Ovary (tissue), 9 donors: ENCODE data around the gene RPL5. TPM values are rescaled to one million over a fixed set of nuclear protein-coding genes. Genes with fewer than 3 reads are reported as not detected.

ENCODE experiments used
- DNase-seq, 5 donors: peaks; one replicate each; pipeline ENCODE4 v3.0.0-alpha.2; 2019 to 2020
- H3K27ac ChIP-seq, 2 donors: fragments of 200-600 bp; one replicate each; pipeline versions ENCODE4 v1.5.1 to v1.8.0; 2019 to 2022
- H3K27me3 ChIP-seq: fragments of 200-600 bp; one replicate; pipeline ENCODE4 v1.8.0; 2022
- H3K36me3 ChIP-seq: fragments of 200-600 bp; sonication (generic); one replicate; pipeline ENCODE4 v1.5.1; 2019
- H3K4me1 ChIP-seq: one replicate; pipeline ENCODE4 v1.8.1; 2013; ENCODE audit warnings: mild to moderate bottlenecking, moderate library complexity; ENCODE audit not compliant: insufficient read depth
- H3K4me3 ChIP-seq: fragments of 200-600 bp; sonication (generic); one replicate; pipeline ENCODE4 v1.5.1; 2017
- H3K9me3 ChIP-seq, 2 donors: fragments of 200-600 bp in 1 of 2; sonication (generic) in 1 of 2; one replicate each; pipeline versions ENCODE4 v1.5.1 to v1.8.1; 2013 to 2019; ENCODE audit warnings: mild to moderate bottlenecking in 1 of 2, moderate library complexity in 1 of 2
- CTCF ChIP-seq, 3 donors: fragments of 450-650 bp in 2 of 3; fragments of 200-600 bp in 1 of 3; IDR thresholded peaks; one replicate each; pipeline versions ENCODE4 v1.5.1 to v1.8.0; 2016 to 2022; ENCODE audit warnings: antibody characterized with exemption in 3 of 3, mild to moderate bottlenecking in 1 of 3
- EP300 ChIP-seq: sonication (generic); formaldehyde crosslinking; IDR thresholded peaks from one replicate; pipeline ENCODE4 v1.6.1; 2017; ENCODE audit warnings: antibody characterized with exemption
- POLR2A ChIP-seq: fragments of 450-650 bp; IDR thresholded peaks from one replicate; pipeline ENCODE4 v1.6.1; 2017; ENCODE audit warnings: antibody characterized with exemption, mild to moderate bottlenecking, moderate library complexity
- WGBS, 3 donors: extraction: QIAGEN DNeasy Blood & Tissue Kit in 1 of 3; methylation state at CpG; one replicate each; pipeline versions ENCODE4 v1.1.5 to v1.1.7; 2013 to 2017; 5-methylcytosine and 5-hydroxymethylcytosine counted together
- intact Hi-C, 4 donors: fragments of 100-400 bp; cut with DNase I; formaldehyde crosslinking; loops; one replicate each; pipeline versions ENCODE4 v1.11.0 to v1.15.1; 2022 to 2023
- polyA plus RNA-seq, 2 donors: library from polyadenylated mRNA; stranded (reverse); fragments of 200-250 nt in 1 of 2; fragments of 350-450 nt in 1 of 2; fragmentation: Illumina TruSeq in 1 of 2; extraction: RNeasy Lipid Tissue Mini Kit (QIAGEN cat#74804) in 1 of 2; gene quantifications; one replicate each; pipeline ENCODE4 v1.2.3, GENCODE V29; 2013 to 2014
- total RNA-seq, 7 donors: library from RNA; depleted of rRNA in 2 of 7; stranded (reverse); fragments of >200 nt in 2 of 7; fragmentation: NEBNext Ultra II Directional in 3 of 7; extraction: Animal tissue kit (Norgen Biotek cat#: 25700) in 3 of 7; gene quantifications; one replicate each; pipeline versions ENCODE4 v1.1.0 to v1.2.4, GENCODE V29; 2016 to 2023
- donor health status: DM: no; HTN: no; CAD: no; lungs with moderate emphysema.
- donor health status: DM: no; HTN: no; CAD: no.
- donor health status: Bipolar disorder and iron deficiency.
- donor health status: DM: yes; HTN: yes; CAD: no.
- donor health status: DM: no; HTN: no; CAD: no.
- donor health status: DM: yes; HTN: yes; CAD: no.

The RPL5 gene
- total and polyA plus RNA-seq, 9 donors, result 1,987 to 4,964 (median 3,329) TPM

DNA sequence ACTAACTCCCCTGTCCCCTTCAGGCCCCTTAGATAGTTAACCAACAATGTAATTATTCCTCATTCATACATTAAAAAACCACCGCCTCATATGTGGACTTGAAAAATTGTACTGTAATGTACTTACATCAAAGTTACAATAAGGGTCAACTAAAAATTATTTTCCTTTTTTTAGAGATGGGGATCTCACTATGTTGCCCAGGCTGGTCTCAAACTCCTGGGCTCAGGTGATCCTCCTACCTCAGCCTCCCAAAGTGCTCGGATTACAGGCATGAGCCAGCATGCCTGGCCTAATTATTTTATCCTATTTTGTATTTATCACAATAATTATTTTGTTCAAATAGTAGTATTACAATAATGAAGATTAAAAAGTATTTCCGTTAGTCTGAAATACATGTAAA is 12.6 kb downstream of the RPL5 start:
- no peaks in the 10 kb centered on the region for H3K4me1 ChIP-seq
- 94 to 97% (median 96%) methylated on average over 3 of the region's 3 CpGs for WGBS, 3 donors
- no peaks in the 10 kb centered on the region for H3K27me3 ChIP-seq
- no peak overlapping the region for H3K27ac ChIP-seq
- no peak for DNase-seq
- no peak overlapping the region for H3K4me3 ChIP-seq
- H3K9me3 ChIP-seq, result no peaks in the 10 kb centered on the region
- TF ChIP-seq CTCF (IDR thresholded peaks at IDR 0.05) (no peak), POLR2A (no peak), EP300 (no peak)
- H3K36me3 ChIP-seq, result no peaks in the 10 kb centered on the region
- intact Hi-C loops, result no loop called here

GRCh38 chr1:92845908-92846307 is 14.1 kb downstream of the RPL5 start:
- no peaks in the 10 kb centered on the region for H3K9me3 ChIP-seq
- no peaks in the 10 kb centered on the region for H3K27me3 ChIP-seq
- no peak overlapping the region for H3K27ac ChIP-seq
- H3K4me1 ChIP-seq, result no peaks in the 10 kb centered on the region
- WGBS, 3 donors, result 48 to 72% (median 58%) methylated on average over 3 of the region's 3 CpGs
- no peak for DNase-seq
- no peaks in the 10 kb centered on the region for H3K36me3 ChIP-seq
- TF ChIP-seq CTCF (IDR thresholded peaks at IDR 0.05) (no peak), EP300 (no peak), POLR2A (no peak)
- intact Hi-C loops, result no loop called here
- H3K4me3 ChIP-seq, result no peak overlapping the region

DNA sequence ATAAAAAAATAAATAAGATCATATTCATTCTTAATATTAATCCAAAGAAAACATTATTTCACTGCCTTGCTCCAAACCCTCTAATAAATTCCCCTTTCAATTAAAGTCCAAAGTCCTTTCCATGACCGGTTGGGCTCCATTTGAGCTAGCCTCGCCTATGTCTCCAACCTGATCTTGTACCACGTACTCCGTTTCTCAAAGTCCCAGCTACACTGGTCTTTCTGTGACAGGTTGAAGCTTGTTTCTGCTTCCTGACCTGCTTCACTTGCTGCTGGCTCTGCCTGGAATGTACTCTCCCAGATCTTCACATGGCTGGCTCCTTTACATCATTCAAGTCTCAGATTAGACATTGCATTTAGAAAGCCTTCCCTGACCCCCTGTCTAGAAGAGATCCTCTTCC is 16.4 kb downstream of the RPL5 start:
- 87 to 91% (median 89%) methylated on average over 4 of the region's 4 CpGs for WGBS, 3 donors
- no peaks in the 10 kb centered on the region for H3K36me3 ChIP-seq

GRCh38 chr1:92850019-92850418 is 18.2 kb downstream of the RPL5 start:
- TF ChIP-seq POLR2A (no peak), CTCF (IDR thresholded peaks at IDR 0.05) (no peak), EP300 (no peak)
- 96 to 98% (median 98%) methylated on average over 3 of the region's 3 CpGs for WGBS, 3 donors
- Histone ChIP-seq H3K27ac (no peak overlapping the region), H3K4me1 (peaks cover 2% of the 10 kb centered on the region), H3K36me3 (no peaks in the 10 kb centered on the region), H3K9me3 (no peaks in the 10 kb centered on the region), H3K27me3 (no peaks in the 10 kb centered on the region), H3K4me3 (no peak overlapping the region)
- DNase-seq, result no peak
- intact Hi-C loops, result loop anchor here in 1 of 4 donors (10.0 kb wide), 1 partner anchor 115 kb away; the partner anchor contains the start of gene DIPK1A

More for the DNA sequence above, 16.4 kb downstream of the RPL5 start:
- no peak overlapping the region for H3K4me3 ChIP-seq
- TF ChIP-seq POLR2A (no peak), CTCF (IDR thresholded peaks at IDR 0.05) (no peak), EP300 (no peak)
- H3K27ac ChIP-seq, result no peak overlapping the region
- no peak for DNase-seq
- H3K4me1 ChIP-seq, result peaks cover 2% of the 10 kb centered on the region
- H3K9me3 ChIP-seq, result no peaks in the 10 kb centered on the region
- no peaks in the 10 kb centered on the region for H3K27me3 ChIP-seq
- intact Hi-C loops, result no loop called here
